Stimulated activated CD8-positive, alpha-beta memory T cell treated with anti-CD3 and anti-CD28 coated beads, Interleukin-15, amount 100 ng/mL, for 24 hours (primary cell): ENCODE measurements around the gene RTF2.
"Not testable (repeated sequence)": the region's sequence is repeated elsewhere in the genome, so short reads cannot be mapped to it uniquely, and the experiment has no call there.

Source experiments
- DNase-seq: peaks from one replicate; pipeline ENCODE4 v3.0.0-alpha.2; 2020; ENCODE audit warnings: low read depth

Gene RTF2

DNA sequence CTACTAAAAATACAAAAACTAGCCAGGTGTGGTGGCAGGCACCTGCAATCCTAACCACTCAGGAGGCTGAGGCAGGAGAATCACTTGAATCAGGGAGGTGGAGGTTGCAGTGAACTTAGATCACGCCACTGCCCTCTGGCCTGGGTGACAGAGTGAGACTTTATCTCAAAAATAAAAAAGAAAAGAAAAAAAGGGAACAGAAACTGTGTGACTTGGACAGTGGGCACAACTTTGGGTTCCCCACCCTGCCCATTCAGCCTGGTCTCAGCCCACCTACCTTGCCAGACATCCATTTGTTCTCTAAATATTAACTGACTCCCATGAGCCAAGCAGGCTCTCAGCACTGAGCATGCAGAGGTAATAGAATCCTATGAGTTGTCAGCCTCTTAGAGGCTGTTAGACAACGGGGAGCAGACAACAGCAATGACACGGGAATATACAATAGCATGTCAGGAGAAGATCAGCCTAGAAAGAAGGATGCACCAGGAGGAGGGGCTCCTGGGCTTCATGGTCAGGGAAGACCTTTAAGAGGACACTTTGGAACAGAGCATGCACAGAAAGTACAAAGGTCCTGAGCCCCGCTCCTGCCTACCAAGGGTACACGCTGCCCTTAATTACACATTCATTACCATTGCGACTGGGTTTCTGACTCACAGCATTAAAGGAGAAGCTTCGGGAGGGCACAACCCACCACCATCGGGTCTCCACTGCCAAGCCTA lies 84.6 kb downstream of the RTF2 start:
- no peak for DNase-seq

- DNase-seq = no peak
Observed at GRCh38 chr20:56554869-56555268, 86.4 kb downstream of the RTF2 start.

DNA sequence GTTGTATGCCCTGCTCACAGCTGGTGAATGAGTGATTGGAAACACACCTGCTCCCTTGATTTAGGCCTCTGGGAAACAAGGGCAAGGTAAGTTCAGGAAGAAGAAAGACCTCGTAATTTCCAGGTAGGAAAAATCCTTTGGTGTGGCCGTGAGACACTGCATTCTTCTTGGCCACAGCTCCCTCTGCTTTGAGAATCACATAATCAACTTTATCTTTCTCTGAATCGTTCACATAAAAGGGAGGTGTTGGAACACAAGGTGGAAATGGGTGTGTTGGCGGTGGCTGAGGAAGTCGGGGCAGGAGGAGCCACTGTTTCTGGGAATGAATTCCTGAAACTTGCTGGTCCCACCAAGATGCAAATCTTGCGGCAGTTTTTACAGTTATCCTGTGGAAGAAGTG lies 90.5 kb downstream of the RTF2 start:
- no peak for DNase-seq

DNA sequence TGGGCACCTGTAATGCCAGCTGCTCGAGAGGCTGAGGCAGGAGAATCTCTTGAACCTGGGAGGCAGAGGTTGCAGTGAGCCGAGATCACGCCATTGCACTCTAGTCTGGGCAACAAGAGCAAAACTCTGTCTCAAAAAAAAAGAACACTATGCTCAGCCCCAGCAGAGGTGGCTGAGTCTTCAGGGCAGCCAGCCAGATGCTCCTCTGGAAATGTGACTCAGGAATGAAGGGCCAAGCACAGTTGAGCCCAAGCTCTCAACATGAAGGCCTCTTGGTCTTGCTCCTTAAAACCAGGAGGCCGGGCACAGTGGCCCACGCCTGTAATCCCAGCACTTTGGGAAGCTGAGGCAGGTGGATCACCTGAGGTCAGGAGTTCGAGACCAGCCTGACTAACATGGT lies 96.1 kb downstream of the RTF2 start:
- DNase-seq = not testable (repeated sequence)

DNA sequence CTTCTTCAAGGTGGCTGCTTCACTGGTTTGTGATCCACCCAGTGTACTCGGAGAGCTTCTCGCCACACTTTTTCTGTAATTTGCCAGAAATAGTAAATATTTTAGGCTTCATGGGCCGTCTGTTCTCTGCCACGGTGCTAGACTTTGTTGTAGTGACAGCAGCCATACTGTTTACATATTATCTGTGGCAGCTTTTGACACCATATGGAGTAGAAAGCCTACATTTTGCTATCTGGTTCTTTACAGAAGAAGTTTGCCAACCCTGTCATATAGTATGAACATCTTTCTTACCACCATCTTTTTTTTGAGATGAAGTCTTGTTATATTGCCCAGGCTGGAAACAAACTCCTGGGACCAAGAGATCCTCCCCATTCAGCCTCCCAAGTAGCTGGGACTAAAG lies 97.1 kb downstream of the RTF2 start:
- DNase-seq = no peak

GRCh38 chr20:56566621-56567020 lies 98.2 kb downstream of the RTF2 start:
- DNase-seq = no peak
